Measurements from ENCODE around the gene NOXA1.

GRCh38 chr9:137470785-137471184, 47.6 kb downstream of the NOXA1 start:
- TF ChIP-seq CTCF (conservative IDR thresholded peaks at IDR 0.05 in 1 of 2, IDR thresholded peaks at IDR 0.05 in 1 of 2; ENCODE audit: low read depth in 1 of 2, low read length in 2 of 2) (no peak), EZH2 (IDR thresholded peaks at IDR 0.05; ENCODE audit: low read length, missing control alignments) (no peak)

Measured in fibroblast of lung (primary cell).